B cell (primary cell): ENCODE data around the gene QRFP. TPM values are rescaled to one million over a fixed set of nuclear protein-coding genes. Genes with fewer than 3 reads are reported as not detected.

Source experiments
- ATAC-seq: fragments of 200-7000 bp; cut with Tn5 transposase; one replicate; pipeline ENCODE4 v1.10.0; 2021; ENCODE audit warnings: low read depth, mild to moderate bottlenecking, moderate number of reproducible peaks, moderate library complexity
- CTCF ChIA-PET: fragments of 350-600 bp; sonication (Branson Sonifier 250); formaldehyde crosslinking; loops from one replicate; lab custom pipeline; 2021; ENCODE audit warnings: antibody characterized with exemption, inconsistent platforms; lab: Charles Lee
- POLR2A ChIA-PET: fragments of 350-600 bp; sonication (Branson Sonifier 250); formaldehyde crosslinking; loops from one replicate; lab custom pipeline; 2021; ENCODE audit warnings: antibody characterized with exemption; lab: Charles Lee
- DNase-seq: peaks from one replicate; pipeline ENCODE4 v3.0.0; 2013
- H2AFZ ChIP-seq: 2 replicates; pipeline ENCODE4 v1.6.1; 2012; ENCODE audit warnings: mild to moderate bottlenecking, low read depth, low read length; ENCODE audit not compliant: insufficient read depth, poor library complexity, severe bottlenecking
- H3K27ac ChIP-seq, 2 donors: 1 replicate in 1 of 2; 2 replicates in 1 of 2; pipeline ENCODE4 v1.5.1; 2012 to 2013; ENCODE audit warnings: low read length in 2 of 2, mild to moderate bottlenecking in 2 of 2, moderate library complexity in 1 of 2
- H3K27me3 ChIP-seq, 4 experiments: fragments of 200-600 bp in 1 of 4; sonication (generic) in 1 of 4; replicated peaks in 1 of 4; 1 replicate in 2 of 4; 2 replicates in 2 of 4; pipeline versions ENCODE4 v1.6.1 to v1.7.0; 2013 to 2016; ENCODE audit warnings: low read length in 3 of 4, mild to moderate bottlenecking in 2 of 4, mixed read lengths in 1 of 4, moderate library complexity in 1 of 4; ENCODE audit not compliant: insufficient read depth in 4 of 4, control insufficient read depth in 3 of 4; ENCODE audit errors: control extremely low read depth in 1 of 4
- H3K36me3 ChIP-seq, 2 experiments: replicated peaks in 1 of 2; 1 replicate in 1 of 2; 2 replicates in 1 of 2; pipeline versions ENCODE4 v1.6.1 to v1.7.1; 2013; ENCODE audit warnings: low read length in 1 of 2; ENCODE audit not compliant: insufficient read depth in 2 of 2, control insufficient read depth in 1 of 2; ENCODE audit errors: control extremely low read depth in 1 of 2, extremely low read depth in 1 of 2
- H3K4me1 ChIP-seq, 2 donors: fragments of 200-600 bp in 1 of 2; sonication (generic) in 1 of 2; 1 replicate in 1 of 2; 2 replicates in 1 of 2; pipeline versions ENCODE4 v1.5.1 to v1.6.1; 2013 to 2017; ENCODE audit warnings: low read length in 2 of 2; ENCODE audit not compliant: control insufficient read depth in 2 of 2, insufficient read depth in 2 of 2
- H3K4me2 ChIP-seq: replicated peaks from 2 replicates; pipeline ENCODE3; 2012; ENCODE audit warnings: mild to moderate bottlenecking, low read depth, low read length; ENCODE audit not compliant: poor library complexity, severe bottlenecking
- H3K4me3 ChIP-seq, 5 experiments: fragments of 200-600 bp in 1 of 5; sonication (generic) in 1 of 5; 1 replicate in 3 of 5; 2 replicates in 2 of 5; pipeline versions ENCODE4 v1.5.1 to v1.7.0; 2011 to 2016; ENCODE audit warnings: low read length in 4 of 5, mild to moderate bottlenecking in 4 of 5, low read depth in 2 of 5, control low read depth in 1 of 5, moderate library complexity in 1 of 5; ENCODE audit not compliant: insufficient read depth in 1 of 5; ENCODE audit errors: control extremely low read depth in 1 of 5, extremely low read depth in 1 of 5
- H3K79me2 ChIP-seq: fragments of 200-600 bp; sonication (generic); one replicate; pipeline ENCODE4 v1.6.0; 2016; ENCODE audit warnings: low read length; ENCODE audit not compliant: control insufficient read depth, insufficient read depth
- H3K9ac ChIP-seq: fragments of 200-600 bp; sonication (generic); 2 replicates; pipeline ENCODE4 v1.6.1; 2017; ENCODE audit warnings: mild to moderate bottlenecking, low read length, moderate library complexity
- H3K9me3 ChIP-seq, 3 donors: one replicate each; pipeline versions ENCODE4 v1.6.1 to v1.7.1; 2013; ENCODE audit warnings: low read length in 2 of 3; ENCODE audit not compliant: control insufficient read depth in 2 of 3, insufficient read depth in 1 of 3; ENCODE audit errors: control extremely low read depth in 1 of 3
- H4K20me1 ChIP-seq: 2 replicates; pipeline ENCODE4 v1.6.0; 2012; ENCODE audit warnings: mild to moderate bottlenecking, low read length; ENCODE audit not compliant: insufficient read depth, control insufficient read depth, poor library complexity, severe bottlenecking
- H3K27ac Mint-ChIP-seq: one replicate; pipeline ENCODE4 v1.8.0; 2021; ENCODE audit warnings: mixed read lengths
- H3K27me3 Mint-ChIP-seq: one replicate; pipeline ENCODE4 v1.8.0; 2021; ENCODE audit warnings: mixed read lengths
- H3K4me1 Mint-ChIP-seq: one replicate; pipeline ENCODE4 v1.8.0; 2021; ENCODE audit warnings: mixed read lengths
- H3K4me3 Mint-ChIP-seq: one replicate; pipeline ENCODE4 v1.8.0; 2021; ENCODE audit warnings: mixed read lengths
- H3K9me3 Mint-ChIP-seq: one replicate; pipeline ENCODE4 v1.8.0; 2022; ENCODE audit warnings: mixed read lengths; ENCODE audit not compliant: insufficient read depth
- CTCF ChIP-seq: fragments of 200-600 bp; IDR thresholded peaks from one replicate; pipeline ENCODE4 v1.8.0; 2022; ENCODE audit warnings: antibody characterized with exemption, mild to moderate bottlenecking
- EZH2 ChIP-seq: IDR thresholded peaks from 2 replicates; pipeline ENCODE4 v1.6.1; 2012; ENCODE audit warnings: borderline replicate concordance, low read depth, mild to moderate bottlenecking, moderate library complexity, low read length; ENCODE audit not compliant: insufficient read depth, poor library complexity, severe bottlenecking
- WGBS: methylation state at CpG from one replicate; pipeline ENCODE4 v1.1.5; 2013; ENCODE audit warnings: missing lambda C conversion rate; ENCODE audit not compliant: insufficient coverage; 5-methylcytosine and 5-hydroxymethylcytosine counted together
- intact Hi-C: fragments of 100-400 bp; cut with micrococcal nuclease; formaldehyde crosslinking; loops from one replicate; pipeline ENCODE4 v1.10.0; 2022
- polyA plus RNA-seq: library from polyadenylated mRNA; depleted of rRNA; stranded (reverse); fragments of >200 nt; gene quantifications from 2 replicates; pipeline ENCODE4 v1.2.3, GENCODE V29; 2012
- total RNA-seq, 2 donors: library from RNA; stranded (reverse); fragments of 120-200 nt in 1 of 2; gene quantifications; 1 replicate in 1 of 2; 2 replicates in 1 of 2; pipeline versions ENCODE4 v1.2.3 to v1.2.4, GENCODE V29; 2013 to 2022

The QRFP gene
- total and polyA plus RNA-seq, 2 donors (not counting 1 experiment from before 2014, with no cell fraction given) = 0.07 TPM; not detected in 1

- DNase-seq (no peak), ATAC-seq (no peak)
- Mint-ChIP-seq H3K4me1 (peaks cover 12% of the 10 kb centered on the region), H3K4me3 (no peak overlapping the region), H3K9me3 (no peaks in the 10 kb centered on the region), H3K27me3 (no peaks in the 10 kb centered on the region), H3K27ac (no peak overlapping the region)
- H3K27ac ChIP-seq = no peak overlapping the region
- H3K79me2 ChIP-seq = peaks cover 32% of the 10 kb centered on the region
- TF ChIP-seq CTCF (no peak), EZH2 (no peak)
- H3K36me3 ChIP-seq = peaks cover 0 to 1% of the 10 kb centered on the region in 2 experiments
- no peaks in the 10 kb centered on the region for H3K4me1 ChIP-seq
- intact Hi-C loops = no loop called here
- no peak overlapping the region for H3K4me2 ChIP-seq
- H3K9me3 ChIP-seq = no peaks in the 10 kb centered on the region
- CTCF ChIA-PET = interaction anchor here (0.8 to 2.4 kb wide), 2 partner anchors 19 to 23 kb away, joined by 4 to 8 read pairs; no protein-coding TSS in a partner anchor
- no peak overlapping the region for H3K9ac ChIP-seq
- H3K27me3 ChIP-seq = no peaks in the 10 kb centered on the region
- 100% methylated on average over 2 of the region's 7 CpGs for WGBS
- H4K20me1 ChIP-seq = peaks cover 18% of the 10 kb centered on the region
- POLR2A ChIA-PET = no interaction called here
- H2AFZ ChIP-seq = no peak overlapping the region
- no peak overlapping the region for H3K4me3 ChIP-seq
Measured at GRCh38 chr9:130845901-130846481, 50.6 kb downstream of the QRFP start.

GRCh38 chr9:130845254-130845653 is 51.4 kb downstream of the QRFP start:
- ATAC-seq (no peak), DNase-seq (no peak)
- TF ChIP-seq EZH2 = no peak
- no peak for TF ChIP-seq CTCF
- peaks cover 32% of the 10 kb centered on the region for H3K79me2 ChIP-seq
- no peak overlapping the region for H2AFZ ChIP-seq
- H4K20me1 ChIP-seq = peaks cover 18% of the 10 kb centered on the region
- no peak overlapping the region for H3K4me3 ChIP-seq
- no peak overlapping the region for H3K4me2 ChIP-seq
- WGBS = 93% methylated on average over 9 of the region's 10 CpGs
- Mint-ChIP-seq H3K9me3 (no peaks in the 10 kb centered on the region), H3K27ac (no peak overlapping the region), H3K4me3 (no peak overlapping the region), H3K27me3 (no peaks in the 10 kb centered on the region), H3K4me1 (peaks cover 12% of the 10 kb centered on the region)
- ChIA-PET CTCF (interaction anchor here (2.4 kb wide), 1 partner anchor 20 kb away, joined by 8 read pairs; no protein-coding TSS in a partner anchor), POLR2A (no interaction called here)
- H3K9me3 ChIP-seq = no peaks in the 10 kb centered on the region
- intact Hi-C loops = no loop called here
- peaks cover 0 to 1% of the 10 kb centered on the region in 2 experiments for H3K36me3 ChIP-seq
- H3K27ac ChIP-seq = no peak overlapping the region
- H3K9ac ChIP-seq = no peak overlapping the region
- H3K27me3 ChIP-seq = no peaks in the 10 kb centered on the region
- H3K4me1 ChIP-seq = no peaks in the 10 kb centered on the region
